MM.1S (cell line): ENCODE data around the gene NBEA.

Experiments
- DNase-seq: peaks from one replicate; pipeline ENCODE4 v3.0.0-alpha.2; 2015
- H2AFZ ChIP-seq: fragments of 300-600 bp; sonication (generic); 2 replicates; pipeline ENCODE4 v1.6.0; 2016; ENCODE audit warnings: antibody characterized with exemption, low read length
- H3F3A ChIP-seq: fragments of 300-600 bp; sonication (generic); 2 replicates; pipeline ENCODE4 v1.6.1; 2016; ENCODE audit warnings: mild to moderate bottlenecking, antibody characterized with exemption, low read length, moderate library complexity, mixed read lengths; ENCODE audit not compliant: insufficient read depth
- H3K27ac ChIP-seq: fragments of 300-600 bp; sonication (generic); 2 replicates; pipeline ENCODE4 v1.5.1; 2016; ENCODE audit warnings: mild to moderate bottlenecking, low read length
- H3K27me3 ChIP-seq: fragments of 300-600 bp; sonication (generic); replicated peaks from 2 replicates; pipeline ENCODE4 v1.6.0; 2016; ENCODE audit warnings: low read length; ENCODE audit not compliant: insufficient read depth
- H3K36me3 ChIP-seq: fragments of 300-600 bp; sonication (generic); replicated peaks from 2 replicates; pipeline ENCODE4 v1.6.1; 2016; ENCODE audit warnings: mild to moderate bottlenecking, low read length, mixed read lengths; ENCODE audit not compliant: insufficient read depth
- H3K4me1 ChIP-seq: fragments of 300-600 bp; sonication (generic); 2 replicates; pipeline ENCODE4 v1.6.1; 2016; ENCODE audit warnings: low read length, mixed read lengths
- H3K4me2 ChIP-seq: fragments of 300-600 bp; sonication (generic); 2 replicates; pipeline ENCODE4 v1.6.0; 2016; ENCODE audit warnings: low read depth, low read length
- H3K4me3 ChIP-seq: fragments of 300-600 bp; sonication (generic); 2 replicates; pipeline ENCODE4 v1.5.1; 2016; ENCODE audit warnings: low read length, mixed read lengths
- H3K79me2 ChIP-seq: fragments of 300-600 bp; sonication (generic); 2 replicates; pipeline ENCODE4 v1.6.1; 2016; ENCODE audit warnings: mixed run types, low read length, mixed read lengths
- H3K9ac ChIP-seq: fragments of 300-600 bp; sonication (generic); 2 replicates; pipeline ENCODE4 v1.6.1; 2016; ENCODE audit warnings: low read length, mixed read lengths
- H3K9me2 ChIP-seq: fragments of 300-600 bp; sonication (generic); replicated peaks from 2 replicates; pipeline ENCODE4 v1.6.1; 2016; ENCODE audit warnings: mild to moderate bottlenecking, low read length, mixed read lengths; ENCODE audit not compliant: insufficient read depth
- H3K9me3 ChIP-seq: fragments of 300-600 bp; sonication (generic); replicated peaks from 2 replicates; pipeline ENCODE4 v1.6.1; 2016; ENCODE audit warnings: mild to moderate bottlenecking, low read length, mixed read lengths; ENCODE audit not compliant: insufficient read depth
- H4K20me1 ChIP-seq: fragments of 300-600 bp; sonication (generic); 2 replicates; pipeline ENCODE4 v1.6.1; 2016; ENCODE audit warnings: mild to moderate bottlenecking, low read length, moderate library complexity, mixed read lengths; ENCODE audit not compliant: insufficient read depth
- CTCF ChIP-seq: fragments of 300-600 bp; sonication (generic); IDR thresholded peaks from 2 replicates; pipeline ENCODE4 v1.5.1; 2016; ENCODE audit warnings: antibody characterized with exemption, low read length, mixed read lengths
- EZH2 ChIP-seq: fragments of 300-600 bp; sonication (generic); optimal IDR thresholded peaks from 2 replicates; pipeline ENCODE3; 2017; ENCODE audit warnings: low read depth, mild to moderate bottlenecking, antibody characterized with exemption, low read length, mixed read lengths
- EZH2phosphoT487 ChIP-seq: fragments of 300-600 bp; sonication (generic); IDR thresholded peaks from 2 replicates; pipeline ENCODE4 v1.6.1; 2018; ENCODE audit warnings: antibody characterized with exemption, low read length

The NBEA gene

GRCh38 chr13:35501661-35502235 is 559.7 kb downstream of the NBEA start:
- no peak overlapping the region for H2AFZ ChIP-seq
- no peaks in the 10 kb centered on the region for H3K9me2 ChIP-seq
- no peaks in the 10 kb centered on the region for H3K9me3 ChIP-seq
- no peak overlapping the region for H3K9ac ChIP-seq
- no peak overlapping the region for H3K27ac ChIP-seq
- H3K79me2 ChIP-seq: no peaks in the 10 kb centered on the region
- H4K20me1 ChIP-seq: no peaks in the 10 kb centered on the region
- no peaks in the 10 kb centered on the region for H3F3A ChIP-seq
- DNase-seq: no peak
- no peak overlapping the region for H3K4me2 ChIP-seq
- no peak for TF ChIP-seq CTCF
- TF ChIP-seq EZH2phosphoT487: no peak
- no peak for TF ChIP-seq EZH2
- no peak overlapping the region for H3K4me3 ChIP-seq
- H3K4me1 ChIP-seq: no peaks in the 10 kb centered on the region
- H3K27me3 ChIP-seq: no peaks in the 10 kb centered on the region
- no peaks in the 10 kb centered on the region for H3K36me3 ChIP-seq

- H3K9me3 ChIP-seq: no peaks in the 10 kb centered on the region
- no peaks in the 10 kb centered on the region for H3K9me2 ChIP-seq
- no peak overlapping the region for H3K9ac ChIP-seq
- DNase-seq: no peak
- no peaks in the 10 kb centered on the region for H3K36me3 ChIP-seq
- TF ChIP-seq EZH2phosphoT487 (no peak), EZH2 (no peak), CTCF (no peak)
- no peak overlapping the region for H2AFZ ChIP-seq
- H3K4me1 ChIP-seq: no peaks in the 10 kb centered on the region
- no peaks in the 10 kb centered on the region for H4K20me1 ChIP-seq
- no peak overlapping the region for H3K4me2 ChIP-seq
- no peak overlapping the region for H3K27ac ChIP-seq
- H3K27me3 ChIP-seq: no peaks in the 10 kb centered on the region
- no peaks in the 10 kb centered on the region for H3K79me2 ChIP-seq
- no peaks in the 10 kb centered on the region for H3F3A ChIP-seq
- H3K4me3 ChIP-seq: no peak overlapping the region
Observed at GRCh38 chr13:35502456-35502855, 560.4 kb downstream of the NBEA start.

- no peak overlapping the region for H3K27ac ChIP-seq
- no peaks in the 10 kb centered on the region for H3K4me1 ChIP-seq
- H3K27me3 ChIP-seq: no peaks in the 10 kb centered on the region
- TF ChIP-seq EZH2phosphoT487: no peak
- no peak overlapping the region for H2AFZ ChIP-seq
- H3F3A ChIP-seq: no peaks in the 10 kb centered on the region
- H3K79me2 ChIP-seq: no peaks in the 10 kb centered on the region
- no peaks in the 10 kb centered on the region for H3K9me2 ChIP-seq
- no peaks in the 10 kb centered on the region for H4K20me1 ChIP-seq
- no peak overlapping the region for H3K4me3 ChIP-seq
- no peaks in the 10 kb centered on the region for H3K9me3 ChIP-seq
- H3K4me2 ChIP-seq: no peak overlapping the region
- DNase-seq: no peak
- no peaks in the 10 kb centered on the region for H3K36me3 ChIP-seq
- no peak overlapping the region for H3K9ac ChIP-seq
Observed at GRCh38 chr13:35512271-35512920, 570.3 kb downstream of the NBEA start.

- no peaks in the 10 kb centered on the region for H3K9me3 ChIP-seq
- H3K27ac ChIP-seq: no peak overlapping the region
- H2AFZ ChIP-seq: no peak overlapping the region
- no peaks in the 10 kb centered on the region for H3F3A ChIP-seq
- H3K9me2 ChIP-seq: no peaks in the 10 kb centered on the region
- no peak overlapping the region for H3K9ac ChIP-seq
- no peak overlapping the region for H3K4me3 ChIP-seq
- DNase-seq: no peak
- H3K4me2 ChIP-seq: no peak overlapping the region
- H3K36me3 ChIP-seq: no peaks in the 10 kb centered on the region
- no peaks in the 10 kb centered on the region for H3K27me3 ChIP-seq
- no peaks in the 10 kb centered on the region for H3K79me2 ChIP-seq
- H4K20me1 ChIP-seq: no peaks in the 10 kb centered on the region
- no peaks in the 10 kb centered on the region for H3K4me1 ChIP-seq
- TF ChIP-seq EZH2phosphoT487 (no peak), CTCF (no peak)
Observed at GRCh38 chr13:35514061-35514477, 572.0 kb downstream of the NBEA start.
